Transverse colon (tissue), 4 donors: ENCODE measurements around the gene TRPM2.

Experiments
- CTCF ChIP-seq, 5 experiments: fragments of 200-600 bp in 3 of 5; fragments of 450-650 bp in 2 of 5; sonication (generic) in 3 of 5; IDR thresholded peaks; 1 replicate in 2 of 5; 2 replicates in 3 of 5; pipeline ENCODE4 v1.5.1; 2016 to 2017; ENCODE audit warnings: antibody characterized with exemption in 5 of 5, inconsistent platforms in 3 of 5, mild to moderate bottlenecking in 2 of 5, moderate library complexity in 1 of 5
- EP300 ChIP-seq: sonication (generic); formaldehyde crosslinking; IDR thresholded peaks from one replicate; pipeline ENCODE4 v1.6.1; 2017; ENCODE audit warnings: antibody characterized with exemption, low read depth
- POLR2A ChIP-seq: fragments of 450-650 bp; IDR thresholded peaks from one replicate; pipeline ENCODE4 v1.6.1; 2016; ENCODE audit warnings: antibody characterized with exemption, mild to moderate bottlenecking, moderate library complexity
- POLR2AphosphoS5 ChIP-seq, 3 donors: sonication (generic); formaldehyde crosslinking; IDR thresholded peaks; one replicate each; pipeline ENCODE4 v1.6.1; 2016; ENCODE audit warnings: antibody characterized with exemption in 3 of 3

GRCh38 chr21:44372616-44373015, 19.2 kb downstream of the TRPM2 start:
- no peak for TF ChIP-seq CTCF (IDR thresholded peaks at IDR 0.05)
- no peak for TF ChIP-seq POLR2AphosphoS5 (IDR thresholded peaks at IDR 0.05)
- TF ChIP-seq POLR2A = no peak
- TF ChIP-seq EP300 = no peak
